ENCODE results near the gene RNF220. TPM values are rescaled to one million over a fixed set of nuclear protein-coding genes. Genes with fewer than 3 reads are reported as not detected.

Gene RNF220
- total and polyA plus RNA-seq, 2 donors from 2014 or later: 66.9 to 69.0 TPM

- Histone ChIP-seq H3K36me3 (ENCODE audit: control insufficient read depth in 2 of 3, insufficient read depth in 3 of 3, low read length in 3 of 3) (no peaks in the 10 kb centered on the region), H3K4me3 (ENCODE audit: low read length in 3 of 3) (no peak overlapping the region), H3K27ac (ENCODE audit: low read depth in 2 of 2, low read length in 2 of 2) (no peak overlapping the region), H3K27me3 (ENCODE audit: control insufficient read depth, insufficient read depth, low read length) (peaks cover 10% of the 10 kb centered on the region), H3K9ac (ENCODE audit: low read length in 3 of 3) (no peak overlapping the region), H3K9me3 (ENCODE audit: control insufficient read depth in 2 of 3, insufficient read depth in 1 of 3, low read length in 3 of 3) (no peaks in the 10 kb centered on the region), H3K4me1 (ENCODE audit: control insufficient read depth in 2 of 3, insufficient read depth in 2 of 3, low read depth in 1 of 3, low read length in 3 of 3) (no peaks in the 10 kb centered on the region)
- intact Hi-C loops (cut with DNase I): no loop called here
- no peak for DNase-seq
- no peak for TF ChIP-seq CTCF (IDR thresholded peaks at IDR 0.05; ENCODE audit: borderline replicate concordance, extremely low read depth, insufficient read depth)
- FAIRE-seq: no peak
Observed at GRCh38 chr1:44496541-44497171, 91.6 kb downstream of the RNF220 start.

GRCh38 chr1:44497422-44498170 lies 92.5 kb downstream of the RNF220 start:
- intact Hi-C loops (cut with DNase I): no loop called here
- no peak for FAIRE-seq
- Histone ChIP-seq H3K4me1 (ENCODE audit: control insufficient read depth in 2 of 3, insufficient read depth in 2 of 3, low read depth in 1 of 3, low read length in 3 of 3) (no peaks in the 10 kb centered on the region), H3K27me3 (ENCODE audit: control insufficient read depth, insufficient read depth, low read length) (peaks cover 10% of the 10 kb centered on the region), H3K4me3 (ENCODE audit: low read length in 3 of 3) (no peak overlapping the region), H3K27ac (ENCODE audit: low read depth in 2 of 2, low read length in 2 of 2) (no peak overlapping the region), H3K9me3 (ENCODE audit: control insufficient read depth in 2 of 3, insufficient read depth in 1 of 3, low read length in 3 of 3) (no peaks in the 10 kb centered on the region), H3K9ac (ENCODE audit: low read length in 3 of 3) (no peak overlapping the region), H3K36me3 (ENCODE audit: control insufficient read depth in 2 of 3, insufficient read depth in 3 of 3, low read length in 3 of 3) (no peaks in the 10 kb centered on the region)
- TF ChIP-seq CTCF (IDR thresholded peaks at IDR 0.05; ENCODE audit: borderline replicate concordance, extremely low read depth, insufficient read depth): no peak
- no peak for DNase-seq

GRCh38 chr1:44499306-44499705 lies 94.3 kb downstream of the RNF220 start:
- H3K4me1 ChIP-seq (ENCODE audit: control insufficient read depth in 2 of 3, insufficient read depth in 2 of 3, low read depth in 1 of 3, low read length in 3 of 3): no peaks in the 10 kb centered on the region
- H3K27me3 ChIP-seq (ENCODE audit: control insufficient read depth, insufficient read depth, low read length): peaks cover 10% of the 10 kb centered on the region
- H3K9me3 ChIP-seq (ENCODE audit: control insufficient read depth in 2 of 3, insufficient read depth in 1 of 3, low read length in 3 of 3): no peaks in the 10 kb centered on the region
- DNase-seq: no peak
- intact Hi-C loops (cut with DNase I): no loop called here
- H3K27ac ChIP-seq (ENCODE audit: low read depth in 2 of 2, low read length in 2 of 2): no peak overlapping the region
- FAIRE-seq: no peak
- no peak for TF ChIP-seq CTCF (IDR thresholded peaks at IDR 0.05; ENCODE audit: borderline replicate concordance, extremely low read depth, insufficient read depth)
- no peak overlapping the region for H3K4me3 ChIP-seq (ENCODE audit: low read length in 3 of 3)
- H3K9ac ChIP-seq (ENCODE audit: low read length in 3 of 3): no peak overlapping the region
- H3K36me3 ChIP-seq (ENCODE audit: control insufficient read depth in 2 of 3, insufficient read depth in 3 of 3, low read length in 3 of 3): no peaks in the 10 kb centered on the region

Data from kidney (tissue), 14 donors.